H9 (cell line): ENCODE measurements around the gene SLC5A2. TPM values are rescaled to one million over a fixed set of nuclear protein-coding genes. Genes with fewer than 3 reads are reported as not detected.
A peak's percentile ranks its signal among the peaks of the same experiment; 100 is the strongest.

Source experiments
- DNase-seq: peaks from one replicate; pipeline ENCODE4 v3.0.0-alpha.2; 2017
- H2AFZ ChIP-seq: one replicate; pipeline ENCODE4 v1.6.1; 2013; ENCODE audit warnings: mild to moderate bottlenecking, low read length, control low read depth, moderate library complexity
- H2AK5ac ChIP-seq: 2 replicates; pipeline ENCODE4 v1.6.1; 2013; ENCODE audit warnings: low read length, control low read depth, mixed read lengths; ENCODE audit not compliant: insufficient read length
- H2BK120ac ChIP-seq: one replicate; pipeline ENCODE4 v1.6.1; 2013; ENCODE audit warnings: low read depth, mild to moderate bottlenecking, low read length, control low read depth, inconsistent platforms; ENCODE audit not compliant: poor library complexity, severe bottlenecking
- H2BK12ac ChIP-seq: 2 replicates; pipeline ENCODE4 v1.6.1; 2013; ENCODE audit warnings: low read length, control low read depth, mixed read lengths, low read depth; ENCODE audit not compliant: insufficient read length
- H2BK15ac ChIP-seq: 2 replicates; pipeline ENCODE4 v1.6.1; 2013; ENCODE audit warnings: low read depth, low read length, control low read depth
- H2BK20ac ChIP-seq: one replicate; pipeline ENCODE4 v1.6.1; 2013; ENCODE audit warnings: low read depth, mild to moderate bottlenecking, low read length, control low read depth, inconsistent platforms; ENCODE audit not compliant: poor library complexity, severe bottlenecking
- H2BK5ac ChIP-seq: 2 replicates; pipeline ENCODE4 v1.6.1; 2013; ENCODE audit warnings: low read length, control low read depth, mixed read lengths; ENCODE audit not compliant: insufficient read length
- H3K14ac ChIP-seq: 2 replicates; pipeline ENCODE4 v1.6.1; 2013; ENCODE audit warnings: low read length, control low read depth; ENCODE audit not compliant: insufficient read depth
- H3K18ac ChIP-seq: 2 replicates; pipeline ENCODE4 v1.6.1; 2013; ENCODE audit warnings: low read depth, mild to moderate bottlenecking, mixed read lengths, low read length, control low read depth; ENCODE audit not compliant: insufficient read length
- H3K23ac ChIP-seq: 2 replicates; pipeline ENCODE4 v1.6.1; 2013; ENCODE audit warnings: low read length, control low read depth, mixed read lengths, low read depth; ENCODE audit not compliant: insufficient read length
- H3K23me2 ChIP-seq: 2 replicates; pipeline ENCODE4 v1.6.1; 2013; ENCODE audit warnings: low read depth, mild to moderate bottlenecking, mixed read lengths, low read length, control low read depth; ENCODE audit not compliant: insufficient read length, poor library complexity, severe bottlenecking
- H3K27ac ChIP-seq: 2 replicates; pipeline ENCODE4 v1.5.1; 2013; ENCODE audit warnings: low read length, control low read depth, mixed read lengths, low read depth; ENCODE audit not compliant: insufficient read length
- H3K27me3 ChIP-seq: 2 replicates; pipeline ENCODE4 v1.6.1; 2013; ENCODE audit warnings: low read length, control low read depth, inconsistent platforms; ENCODE audit not compliant: insufficient read depth
- H3K4ac ChIP-seq: 2 replicates; pipeline ENCODE4 v1.6.1; 2013; ENCODE audit warnings: low read depth, mild to moderate bottlenecking, control low read depth, inconsistent platforms, low read length, moderate library complexity
- H3K4me1 ChIP-seq: 2 replicates; pipeline ENCODE4 v1.6.1; 2013; ENCODE audit warnings: low read length, control low read depth, inconsistent platforms; ENCODE audit not compliant: insufficient read depth
- H3K4me2 ChIP-seq: 2 replicates; pipeline ENCODE4 v1.6.1; 2013; ENCODE audit warnings: low read length, control low read depth, mixed read lengths; ENCODE audit not compliant: insufficient read length, insufficient read depth
- H3K56ac ChIP-seq: 2 replicates; pipeline ENCODE4 v1.6.1; 2013; ENCODE audit warnings: low read depth, mild to moderate bottlenecking, mixed read lengths, low read length, control low read depth; ENCODE audit not compliant: insufficient read length
- H3K79me1 ChIP-seq: 2 replicates; pipeline ENCODE4 v1.6.1; 2013; ENCODE audit warnings: low read depth, mild to moderate bottlenecking, moderate library complexity, low read length, control low read depth, inconsistent platforms; ENCODE audit not compliant: insufficient read depth, poor library complexity, severe bottlenecking
- H3K79me2 ChIP-seq: 2 replicates; pipeline ENCODE4 v1.6.1; 2013; ENCODE audit warnings: low read length, control low read depth, inconsistent platforms; ENCODE audit not compliant: insufficient read depth
- H3K9ac ChIP-seq: 2 replicates; pipeline ENCODE4 v1.6.1; 2013; ENCODE audit warnings: low read length, control low read depth, mixed read lengths; ENCODE audit not compliant: insufficient read length; ENCODE audit errors: extremely low read depth
- H3K9me3 ChIP-seq: one replicate; pipeline ENCODE4 v1.6.1; 2013; ENCODE audit warnings: low read depth, low read length, inconsistent platforms; ENCODE audit not compliant: control insufficient read depth
- H3T11ph ChIP-seq: one replicate; pipeline ENCODE4 v1.6.1; 2013; ENCODE audit warnings: mild to moderate bottlenecking, low read length, control low read depth, inconsistent platforms
- H4K20me1 ChIP-seq: one replicate; pipeline ENCODE4 v1.6.1; 2013; ENCODE audit not compliant: control insufficient read depth, insufficient read length, insufficient read depth
- H4K5ac ChIP-seq: 2 replicates; pipeline ENCODE4 v1.6.1; 2013; ENCODE audit warnings: low read depth, mild to moderate bottlenecking, mixed read lengths, low read length, control low read depth; ENCODE audit not compliant: insufficient read length
- H4K8ac ChIP-seq: replicated peaks from 2 replicates; pipeline ENCODE4 v1.6.1; 2013; ENCODE audit warnings: low read length, control low read depth, mixed read lengths, low read depth; ENCODE audit not compliant: insufficient read length
- H4K91ac ChIP-seq: 2 replicates; pipeline ENCODE4 v1.6.1; 2013; ENCODE audit warnings: low read depth, mild to moderate bottlenecking, moderate library complexity, mixed read lengths, low read length, control low read depth; ENCODE audit not compliant: insufficient read length
- H3K27ac Mint-ChIP-seq, 3 experiments: 2 replicates in 2 of 3; 3 replicates in 1 of 3; pipeline ENCODE4 v1.8.0; 2020 to 2021; ENCODE audit warnings: mixed read lengths in 3 of 3, mild to moderate bottlenecking in 1 of 3, moderate library complexity in 1 of 3
- H3K27me3 Mint-ChIP-seq: 2 replicates; pipeline ENCODE4 v1.8.0; 2021; ENCODE audit warnings: low read depth, mild to moderate bottlenecking, moderate library complexity, mixed read lengths
- H3K36me3 Mint-ChIP-seq, 3 experiments: 2 replicates in 2 of 3; 3 replicates in 1 of 3; pipeline ENCODE4 v1.8.0; 2020 to 2021; ENCODE audit warnings: low read depth in 3 of 3, mixed read lengths in 3 of 3; ENCODE audit not compliant: insufficient read depth in 1 of 3
- H3K4me1 Mint-ChIP-seq, 2 experiments: 2 replicates each; pipeline ENCODE4 v1.8.0; 2020; ENCODE audit warnings: mixed read lengths in 2 of 2
- H3K4me3 Mint-ChIP-seq, 2 experiments: 2 replicates in 1 of 2; 3 replicates in 1 of 2; pipeline ENCODE4 v1.8.0; 2020 to 2021; ENCODE audit warnings: mild to moderate bottlenecking in 2 of 2, mixed read lengths in 2 of 2, moderate library complexity in 1 of 2
- H3K9me3 Mint-ChIP-seq, 2 experiments: 2 replicates in 1 of 2; 3 replicates in 1 of 2; pipeline ENCODE4 v1.8.0; 2020; ENCODE audit warnings: mild to moderate bottlenecking in 2 of 2, mixed read lengths in 2 of 2, moderate library complexity in 1 of 2
- CTCF ChIP-seq: fragments of 200-600 bp; sonication (generic); conservative IDR thresholded peaks from 3 replicates; pipeline ENCODE4 v1.8.0; 2021; ENCODE audit warnings: antibody characterized with exemption, mild to moderate bottlenecking
- WGBS: extraction: QIAGEN DNeasy Blood & Tissue Kit; methylation state at CpG from one replicate; pipeline ENCODE4 v1.1.7; 2013; ENCODE audit warnings: missing lambda C conversion rate, low lambda C conversion rate, mixed read lengths; ENCODE audit not compliant: insufficient read length; ENCODE audit errors: extremely low coverage; 5-methylcytosine and 5-hydroxymethylcytosine counted together
- total RNA-seq: library from RNA; stranded (reverse); gene quantifications from 2 replicates; pipeline ENCODE4 v1.2.1, GENCODE V29; 2021

The SLC5A2 gene
- total RNA-seq, 1 experiment from 2014 or later = 0.52 TPM

GRCh38 chr16:31478956-31479355 lies 4.0 kb upstream of the SLC5A2 start:
- peaks cover 0 to 12% (median 0%) of the 10 kb centered on the region in 3 experiments; a peak in 3 of 7 replicates for H3K36me3 Mint-ChIP-seq
- no peak overlapping the region for H3K9ac ChIP-seq
- no peak overlapping the region for H3T11ph ChIP-seq
- no peak overlapping the region for H2BK20ac ChIP-seq
- peaks cover 78% of the 10 kb centered on the region for H3K27me3 Mint-ChIP-seq
- H3K4me3 Mint-ChIP-seq = peak overlapping the region in 1 of 2 experiments; percentile 58; a peak in 2 of 5 replicates
- no peak overlapping the region for H2AFZ ChIP-seq
- H4K20me1 ChIP-seq = no peaks in the 10 kb centered on the region
- TF ChIP-seq CTCF = no peak
- no peak overlapping the region for H2BK120ac ChIP-seq
- peaks cover 14 to 16% of the 10 kb centered on the region in 2 experiments for H3K4me1 Mint-ChIP-seq
- no peak overlapping the region for H2BK12ac ChIP-seq
- no peak overlapping the region for H3K18ac ChIP-seq
- no peak overlapping the region for H3K56ac ChIP-seq
- no peaks in the 10 kb centered on the region; a peak in 1 of 5 replicates for H3K9me3 Mint-ChIP-seq
- H3K4me2 ChIP-seq = no peak overlapping the region
- no peak overlapping the region for H3K23ac ChIP-seq
- no peak overlapping the region for H3K27ac Mint-ChIP-seq
- no peaks in the 10 kb centered on the region for H3K79me1 ChIP-seq
- DNase-seq = no peak
- H3K4me1 ChIP-seq = no peaks in the 10 kb centered on the region
- no peak overlapping the region for H3K27ac ChIP-seq
- H3K4ac ChIP-seq = no peak overlapping the region
- no peak overlapping the region for H2BK15ac ChIP-seq
- H4K8ac ChIP-seq = no peak overlapping the region
- H3K27me3 ChIP-seq = peaks cover 1% of the 10 kb centered on the region; the same call in 1 of the 2 replicates
- no CpG with 5 or more reads among the region's 3 CpGs for WGBS
- H3K9me3 ChIP-seq = no peaks in the 10 kb centered on the region
- no peak overlapping the region for H4K91ac ChIP-seq
- no peak overlapping the region for H2BK5ac ChIP-seq
- peaks cover 12% of the 10 kb centered on the region for H3K23me2 ChIP-seq
- H3K14ac ChIP-seq = no peak overlapping the region
- no peak overlapping the region for H4K5ac ChIP-seq
- no peaks in the 10 kb centered on the region for H3K79me2 ChIP-seq
- H2AK5ac ChIP-seq = no peak overlapping the region
